CD4-positive, CD25-positive, alpha-beta regulatory T cell (primary cell): ENCODE measurements around the gene DIAPH3. TPM values are rescaled to one million over a fixed set of nuclear protein-coding genes. Genes with fewer than 3 reads are reported as not detected.
A peak's percentile ranks its signal among the peaks of the same experiment; 100 is the strongest.

ENCODE experiments used
- ATAC-seq, 2 donors: fragments of 150-1000 bp; cut with Tn5 transposase; one replicate each; pipeline ENCODE4 v1.10.0; 2021; ENCODE audit warnings: low read depth in 2 of 2, moderate number of reproducible peaks in 2 of 2, moderate library complexity in 1 of 2
- DNase-seq, 3 donors: peaks; one replicate each; pipeline versions ENCODE4 v3.0.0 to v3.0.0-alpha.2; 2012 to 2022; ENCODE audit warnings: mixed read lengths in 1 of 3
- H3K27ac ChIP-seq: one replicate; pipeline ENCODE4 v1.7.0; 2013; ENCODE audit warnings: mild to moderate bottlenecking, low read length; ENCODE audit not compliant: insufficient read depth, poor library complexity, severe bottlenecking
- H3K27me3 ChIP-seq: one replicate; pipeline ENCODE4 v1.7.0; 2013; ENCODE audit warnings: low read length; ENCODE audit not compliant: control insufficient read depth, insufficient read depth
- H3K36me3 ChIP-seq: one replicate; pipeline ENCODE4 v1.7.0; 2013; ENCODE audit warnings: mild to moderate bottlenecking, low read length, moderate library complexity; ENCODE audit not compliant: control insufficient read depth, insufficient read depth
- H3K4me1 ChIP-seq: 2 replicates; pipeline ENCODE4 v1.7.0; 2013; ENCODE audit warnings: mild to moderate bottlenecking, low read length; ENCODE audit not compliant: insufficient read depth, control insufficient read depth, poor library complexity, severe bottlenecking
- H3K4me3 ChIP-seq: one replicate; pipeline ENCODE4 v1.7.0; 2013; ENCODE audit warnings: low read depth, mild to moderate bottlenecking, low read length, moderate library complexity
- H3K9me3 ChIP-seq, 2 experiments: 1 replicate in 1 of 2; 2 replicates in 1 of 2; pipeline ENCODE4 v1.7.0; 2013; ENCODE audit warnings: low read length in 2 of 2, mild to moderate bottlenecking in 1 of 2, moderate library complexity in 1 of 2; ENCODE audit not compliant: control insufficient read depth in 2 of 2
- H3K27ac Mint-ChIP-seq, 3 donors: one replicate each; pipeline ENCODE4 v1.8.0; 2020 to 2022; ENCODE audit warnings: mild to moderate bottlenecking in 3 of 3, mixed read lengths in 3 of 3, moderate library complexity in 2 of 3
- H3K27me3 Mint-ChIP-seq: one replicate; pipeline ENCODE4 v1.8.0; 2022; ENCODE audit warnings: mild to moderate bottlenecking, mixed read lengths
- H3K36me3 Mint-ChIP-seq: one replicate; pipeline ENCODE4 v1.8.0; 2020; ENCODE audit warnings: mixed read lengths
- H3K4me1 Mint-ChIP-seq, 4 donors: one replicate each; pipeline ENCODE4 v1.8.0; 2020 to 2022; ENCODE audit warnings: mixed read lengths in 4 of 4, mild to moderate bottlenecking in 1 of 4
- H3K4me3 Mint-ChIP-seq, 4 donors: one replicate each; pipeline ENCODE4 v1.8.0; 2020 to 2022; ENCODE audit warnings: mild to moderate bottlenecking in 4 of 4, mixed read lengths in 4 of 4, moderate library complexity in 3 of 4
- H3K9me3 Mint-ChIP-seq, 7 donors: one replicate each; pipeline ENCODE4 v1.8.0; 2020 to 2022; ENCODE audit warnings: mixed read lengths in 7 of 7, mild to moderate bottlenecking in 3 of 7, moderate library complexity in 2 of 7
- polyA plus RNA-seq, 4 donors: library from polyadenylated mRNA; unstranded; fragments of 300-500 nt; fragmentation: Illumina TruSeq; gene quantifications; one replicate each; pipeline ENCODE4 v1.2.3, GENCODE V29; 2021
- total RNA-seq: library from RNA; stranded (reverse); gene quantifications from one replicate; pipeline ENCODE4 v1.2.3, GENCODE V29; 2022

The DIAPH3 gene
- total and polyA plus RNA-seq, 5 donors from 2014 or later, result 0.09 to 0.57 (median 0.27) TPM

- ATAC-seq, result no peak
- no peaks in the 10 kb centered on the region for H3K27me3 Mint-ChIP-seq
- no peaks in the 10 kb centered on the region for H3K36me3 Mint-ChIP-seq
Measured at GRCh38 chr13:59997976-59998375, 165.8 kb downstream of the DIAPH3 start.

GRCh38 chr13:59996461-59996980 lies 167.2 kb downstream of the DIAPH3 start:
- Mint-ChIP-seq H3K4me3 (no peak overlapping the region), H3K27me3 (no peaks in the 10 kb centered on the region), H3K9me3 (peaks cover 0 to 4% (median 0%) of the 10 kb centered on the region in 7 donors), H3K36me3 (no peaks in the 10 kb centered on the region), H3K4me1 (no peaks in the 10 kb centered on the region), H3K27ac (no peak overlapping the region)
- DNase-seq, result no peak
- H3K36me3 ChIP-seq, result no peaks in the 10 kb centered on the region
- no peak overlapping the region for H3K27ac ChIP-seq
- no peak for ATAC-seq
- no peaks in the 10 kb centered on the region for H3K9me3 ChIP-seq
- H3K4me1 ChIP-seq, result no peaks in the 10 kb centered on the region
- no peak overlapping the region for H3K4me3 ChIP-seq
- no peaks in the 10 kb centered on the region for H3K27me3 ChIP-seq

More at GRCh38 chr13:59997976-59998375, 165.8 kb downstream of the DIAPH3 start:
- Histone ChIP-seq H3K9me3 (no peaks in the 10 kb centered on the region), H3K4me3 (no peak overlapping the region), H3K36me3 (no peaks in the 10 kb centered on the region), H3K27ac (no peak overlapping the region), H3K4me1 (no peaks in the 10 kb centered on the region), H3K27me3 (no peaks in the 10 kb centered on the region)
- no peak for DNase-seq
- H3K9me3 Mint-ChIP-seq, result peaks cover 0 to 4% (median 0%) of the 10 kb centered on the region in 7 donors
- H3K4me3 Mint-ChIP-seq, result no peak overlapping the region
- H3K4me1 Mint-ChIP-seq, result no peaks in the 10 kb centered on the region
- no peak overlapping the region for H3K27ac Mint-ChIP-seq

- Mint-ChIP-seq H3K36me3 (no peaks in the 10 kb centered on the region), H3K27me3 (no peaks in the 10 kb centered on the region), H3K27ac (no peak overlapping the region), H3K9me3 (peaks cover 0 to 1% (median 0%) of the 10 kb centered on the region in 7 donors), H3K4me3 (no peak overlapping the region), H3K4me1 (no peaks in the 10 kb centered on the region)
- H3K27ac ChIP-seq, result no peak overlapping the region
- ATAC-seq (no peak), DNase-seq (no peak)
- no peaks in the 10 kb centered on the region for H3K27me3 ChIP-seq
- no peaks in the 10 kb centered on the region for H3K36me3 ChIP-seq
- no peaks in the 10 kb centered on the region for H3K9me3 ChIP-seq
- H3K4me1 ChIP-seq, result no peaks in the 10 kb centered on the region
- no peak overlapping the region for H3K4me3 ChIP-seq
Measured at GRCh38 chr13:59991395-59991794, 172.3 kb downstream of the DIAPH3 start.

- Histone ChIP-seq H3K36me3 (no peaks in the 10 kb centered on the region), H3K9me3 (no peaks in the 10 kb centered on the region), H3K4me1 (no peaks in the 10 kb centered on the region), H3K27ac (no peak overlapping the region), H3K27me3 (no peaks in the 10 kb centered on the region), H3K4me3 (no peak overlapping the region)
- Mint-ChIP-seq H3K4me3 (no peak overlapping the region), H3K27me3 (no peaks in the 10 kb centered on the region), H3K36me3 (no peaks in the 10 kb centered on the region), H3K27ac (no peak overlapping the region), H3K4me1 (peaks cover 2 to 9% (median 7%) of the 10 kb centered on the region in 4 donors), H3K9me3 (no peaks in the 10 kb centered on the region)
- no peak for DNase-seq
- ATAC-seq, result no peak
Measured at GRCh38 chr13:59982631-59983382, 180.9 kb downstream of the DIAPH3 start.

- Histone ChIP-seq H3K36me3 (no peaks in the 10 kb centered on the region), H3K27me3 (no peaks in the 10 kb centered on the region), H3K9me3 (no peaks in the 10 kb centered on the region), H3K27ac (no peak overlapping the region), H3K4me3 (no peak overlapping the region), H3K4me1 (no peaks in the 10 kb centered on the region)
- Mint-ChIP-seq H3K27me3 (no peaks in the 10 kb centered on the region), H3K36me3 (no peaks in the 10 kb centered on the region), H3K9me3 (no peaks in the 10 kb centered on the region), H3K4me3 (no peak overlapping the region), H3K27ac (no peak overlapping the region), H3K4me1 (peaks cover 2 to 9% (median 7%) of the 10 kb centered on the region in 4 donors)
- ATAC-seq (no peak), DNase-seq (peak in 1 of 3 donors; percentile 7)
Measured at GRCh38 chr13:59979589-59979988, 184.1 kb downstream of the DIAPH3 start.

- Histone ChIP-seq H3K27me3 (no peaks in the 10 kb centered on the region), H3K27ac (no peak overlapping the region), H3K4me1 (no peaks in the 10 kb centered on the region), H3K4me3 (no peak overlapping the region), H3K9me3 (no peaks in the 10 kb centered on the region), H3K36me3 (no peaks in the 10 kb centered on the region)
- ATAC-seq (no peak), DNase-seq (no peak)
- no peaks in the 10 kb centered on the region for H3K36me3 Mint-ChIP-seq
- H3K4me3 Mint-ChIP-seq, result no peak overlapping the region
- peaks cover 2 to 12% (median 8%) of the 10 kb centered on the region in 4 donors for H3K4me1 Mint-ChIP-seq
- no peaks in the 10 kb centered on the region for H3K27me3 Mint-ChIP-seq
- H3K27ac Mint-ChIP-seq, result no peak overlapping the region
- no peaks in the 10 kb centered on the region for H3K9me3 Mint-ChIP-seq
Measured at GRCh38 chr13:59978862-59979261, 184.9 kb downstream of the DIAPH3 start.

- Mint-ChIP-seq H3K9me3 (no peaks in the 10 kb centered on the region), H3K27me3 (no peaks in the 10 kb centered on the region), H3K4me3 (no peak overlapping the region), H3K27ac (no peak overlapping the region), H3K4me1 (peaks cover 2 to 12% (median 8%) of the 10 kb centered on the region in 4 donors), H3K36me3 (no peaks in the 10 kb centered on the region)
- no peaks in the 10 kb centered on the region for H3K4me1 ChIP-seq
- no peaks in the 10 kb centered on the region for H3K9me3 ChIP-seq
- no peak for ATAC-seq
- no peak for DNase-seq
- no peak overlapping the region for H3K4me3 ChIP-seq
- H3K27ac ChIP-seq, result no peak overlapping the region
- no peaks in the 10 kb centered on the region for H3K27me3 ChIP-seq
- H3K36me3 ChIP-seq, result no peaks in the 10 kb centered on the region
Measured at GRCh38 chr13:59976856-59977255, 186.9 kb downstream of the DIAPH3 start.
